GM12878 (cell line): ENCODE results near the gene NKAIN1. TPM values are rescaled to one million over a fixed set of nuclear protein-coding genes. Genes with fewer than 3 reads are reported as not detected.
"Not testable (repeated sequence)": the region's sequence is repeated elsewhere in the genome, so short reads cannot be mapped to it uniquely, and the experiment has no call there.

Source experiments
- ATAC-seq: fragments of 200-7000 bp; cut with Tn5 transposase; 3 replicates; pipeline ENCODE4 v1.9.1; 2020; ENCODE audit warnings: mild to moderate bottlenecking, moderate library complexity
- BruUV-seq: library from RNA; stranded (reverse); fragments of 400-500 nt; replicated peaks from 2 replicates; lab custom pipeline; 2021; lab: Mats Ljungman, UMichigan
- CTCF ChIA-PET: fragments of 300-600 bp; sonication (Branson Sonifier 250); formaldehyde crosslinking; extraction: SDS; loops from one replicate; lab custom pipeline; 2021; ENCODE audit warnings: inconsistent platforms; lab: Yijun Ruan, JAX
- POLR2A ChIA-PET: fragments of 350-600 bp; formaldehyde crosslinking; extraction: SDS; loops from one replicate; lab custom pipeline; 2021; ENCODE audit warnings: inconsistent platforms; lab: Charles Lee
- RAD21 ChIA-PET: fragments of 300-600 bp; sonication (Branson Sonifier 250); formaldehyde crosslinking; loops from one replicate; lab custom pipeline; 2023; ENCODE audit warnings: antibody characterized with exemption; ENCODE audit not compliant: unreplicated experiment; lab: Charles Lee
- SMC1A ChIA-PET: fragments of 300-600 bp; sonication (Branson Sonifier 250); formaldehyde crosslinking; loops from one replicate; lab custom pipeline; 2023; ENCODE audit not compliant: unreplicated experiment, uncharacterized antibody; lab: Charles Lee
- DNase-seq: peaks from one replicate; pipeline ENCODE4 v3.0.0-alpha.2; 2011; ENCODE audit warnings: low read depth, low spot score
- FAIRE-seq: peaks from 3 replicates; lab custom pipeline; 2011; peaks lifted over from hg19 to GRCh38; lab: Jason Lieb, UNC
- H2AFZ ChIP-seq: 2 replicates; pipeline ENCODE4 v1.6.0; 2011; ENCODE audit warnings: low read depth, low read length, control low read depth; ENCODE audit not compliant: control insufficient read depth
- H3K27ac ChIP-seq: 2 replicates; pipeline ENCODE4 v1.5.1; 2011; ENCODE audit warnings: control low read depth; ENCODE audit not compliant: control insufficient read depth, insufficient read depth
- H3K27me3 ChIP-seq, 2 experiments: replicated peaks in 1 of 2; 2 replicates each; pipeline versions ENCODE4 v1.6.0 to v1.6.1; 2011; ENCODE audit warnings: low read length in 1 of 2; ENCODE audit not compliant: control insufficient read depth in 2 of 2, insufficient read depth in 2 of 2
- H3K36me3 ChIP-seq, 2 experiments: 2 replicates each; pipeline ENCODE4 v1.5.1; 2011; ENCODE audit warnings: low read length in 1 of 2; ENCODE audit not compliant: control insufficient read depth in 2 of 2, insufficient read depth in 2 of 2
- H3K4me1 ChIP-seq: 2 replicates; pipeline ENCODE4 v1.6.1; 2011; ENCODE audit warnings: mild to moderate bottlenecking, low read length, moderate library complexity, mixed read lengths; ENCODE audit not compliant: control insufficient read depth, insufficient read depth
- H3K4me2 ChIP-seq: 2 replicates; pipeline ENCODE4 v1.6.0; 2011; ENCODE audit warnings: control low read depth; ENCODE audit not compliant: control insufficient read depth, insufficient read depth
- H3K4me3 ChIP-seq: fragments of 200-600 bp; sonication (generic); 2 replicates; pipeline ENCODE4 v1.5.1; 2016
- H3K79me2 ChIP-seq: 2 replicates; pipeline ENCODE4 v1.6.0; 2011; ENCODE audit warnings: low read length; ENCODE audit not compliant: control insufficient read depth, insufficient read depth
- H3K9ac ChIP-seq: 2 replicates; pipeline ENCODE4 v1.8.0; 2011; ENCODE audit warnings: low read length, control low read depth, mixed read lengths; ENCODE audit not compliant: control insufficient read depth, insufficient read depth
- H3K9me3 ChIP-seq: replicated peaks from 3 replicates; pipeline ENCODE4 v1.5.1; 2011; ENCODE audit warnings: mild to moderate bottlenecking, low read length; ENCODE audit not compliant: control insufficient read depth, insufficient read depth
- H4K20me1 ChIP-seq: 2 replicates; pipeline ENCODE4 v1.6.0; 2011; ENCODE audit not compliant: control insufficient read depth, insufficient read depth
- E2F4 ChIP-seq: IDR thresholded peaks from 2 replicates; pipeline ENCODE4 v1.6.1; 2012; ENCODE audit warnings: low read depth, low read length, improper control_type of control experiment
- WGBS: methylation state at CpG from one replicate; pipeline ENCODE4 v1.1.6; 2016; ENCODE audit warnings: low lambda C conversion rate; ENCODE audit not compliant: insufficient replicate concordance, insufficient coverage; ENCODE audit errors: missing lambda C conversion rate; 5-methylcytosine and 5-hydroxymethylcytosine counted together
- in situ Hi-C: fragments of 300-500 bp; cut with MboI; formaldehyde crosslinking; loops from 9 replicates; pipeline ENCODE4 v1.14.3; 2018; ENCODE audit warnings: mixed read lengths
- intact Hi-C: fragments of 100-400 bp; cut with micrococcal nuclease; formaldehyde crosslinking; loops from one replicate; pipeline ENCODE4 v1.14.2; 2022; ENCODE audit not compliant: unreplicated experiment
- polyA plus RNA-seq, 11 experiments: library from polyadenylated mRNA; depleted of rRNA in 4 of 11; unstranded in 6 of 11; stranded (reverse) in 5 of 11; fragments of >200 nt; fragmentation: Nextera tagmentation in 4 of 11; fragmentation: Illumina TruSeq in 1 of 11; extraction: Ambion mirVana in 4 of 11; extraction: Trizol in 1 of 11; gene quantifications; 1 replicate in 1 of 11; 2 replicates in 10 of 11; pipeline versions ENCODE4 v1.2.1 to v1.2.3, GENCODE V29; 2011 to 2016; ENCODE audit warnings: inconsistent platforms in 2 of 11, missing spikeins in 2 of 11, low read depth in 1 of 11
- total RNA-seq, 4 experiments: library from RNA; depleted of rRNA in 3 of 4; stranded (reverse); fragments of >200 nt in 3 of 4; fragmentation: Illumina TruSeq in 1 of 4; extraction: Trizol in 1 of 4; gene quantifications; 2 replicates each; pipeline versions ENCODE4 v1.2.1 to v1.2.3, GENCODE V29; 2013 to 2021

The NKAIN1 gene
- total and polyA plus RNA-seq, 10 of the 15 experiments (the other 5 are each of a cell fraction or from before 2014, with no cell fraction given): not detected

DNA sequence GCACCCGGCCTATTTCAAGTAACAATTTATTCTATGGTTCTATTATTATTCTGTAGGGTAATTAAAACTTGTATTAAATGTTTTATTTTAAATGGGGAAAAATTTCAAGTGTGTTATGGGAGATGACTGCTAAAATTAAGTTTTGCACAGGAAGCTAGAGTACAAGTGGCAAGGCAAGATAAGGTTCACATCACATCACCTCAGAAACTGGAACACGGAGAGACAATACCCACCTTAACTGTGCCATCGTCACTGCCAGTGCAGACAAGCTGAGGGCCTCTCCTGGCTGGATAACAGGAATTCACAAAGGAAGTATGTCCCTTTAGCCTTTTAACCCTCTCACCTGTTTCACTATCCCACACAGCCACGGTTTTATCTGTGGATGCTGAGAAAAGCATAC, 49.3 kb upstream of the NKAIN1 start (continued):
- no peak for TF ChIP-seq E2F4

DNA sequence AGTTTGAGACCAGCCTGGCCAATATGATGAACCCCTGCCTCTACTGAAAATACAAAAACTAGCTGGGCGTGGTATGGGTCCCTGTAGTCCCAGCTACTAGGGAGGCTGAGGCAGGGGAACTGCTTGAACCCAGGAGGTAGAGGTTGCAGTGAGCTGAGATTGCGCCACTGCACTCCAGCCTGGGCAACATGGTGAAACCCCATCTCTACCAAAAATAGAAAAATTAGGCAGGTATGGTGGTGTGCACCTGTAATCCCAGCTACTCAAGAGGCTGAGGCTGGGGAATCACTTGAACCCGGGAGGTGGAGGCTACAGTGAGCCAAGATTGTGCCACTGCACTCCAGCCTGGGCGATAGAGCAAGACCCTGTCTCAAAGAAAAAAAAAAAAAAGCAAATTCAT, 48.1 kb upstream of the NKAIN1 start:
- H2AFZ ChIP-seq, DNase-seq, H3K9me3 ChIP-seq, CTCF ChIA-PET, H3K79me2 ChIP-seq, H3K9ac ChIP-seq, ATAC-seq, H3K4me2 ChIP-seq, H3K27ac ChIP-seq, H3K27me3 ChIP-seq, intact Hi-C loops, H4K20me1 ChIP-seq, H3K4me3 ChIP-seq, H3K4me1 ChIP-seq, RAD21 ChIA-PET, BruUV-seq, in situ Hi-C loops: not testable (repeated sequence)
- WGBS: 75% methylated on average over 4 of the region's 4 CpGs
- peaks cover 3 to 19% of the 10 kb centered on the region in 2 experiments; a peak in 3 of 4 replicates for H3K36me3 ChIP-seq
- ChIA-PET POLR2A (interaction anchor here (1.3 kb wide), 1 partner anchor 9 kb away, joined by 3 read pairs; the partner anchor contains the start of genes SNRNP40 and ZCCHC17), SMC1A (interaction anchor here (0.7 kb wide), 1 partner anchor 243 kb away, joined by 3 read pairs; no protein-coding TSS in a partner anchor)
- FAIRE-seq: peak; percentile 97

GRCh38 chr1:31282426-31282825, 42.7 kb upstream of the NKAIN1 start:
- ATAC-seq, H3K79me2 ChIP-seq, intact Hi-C loops, H3K9ac ChIP-seq, DNase-seq, SMC1A ChIA-PET, H3K9me3 ChIP-seq, H4K20me1 ChIP-seq, H3K4me3 ChIP-seq, H3K4me1 ChIP-seq, H3K4me2 ChIP-seq, H2AFZ ChIP-seq, BruUV-seq, H3K27me3 ChIP-seq, in situ Hi-C loops, H3K27ac ChIP-seq, RAD21 ChIA-PET, FAIRE-seq, POLR2A ChIA-PET, CTCF ChIA-PET: not testable (repeated sequence)
- H3K36me3 ChIP-seq: peaks cover 2 to 15% of the 10 kb centered on the region in 2 experiments; a peak in 3 of 4 replicates
- WGBS: 95% methylated on average over 9 of the region's 9 CpGs
